DND-41 (cell line): ENCODE results near the gene PEAK3.

Source experiments
- EZH2 ChIP-seq: IDR thresholded peaks from 3 replicates; pipeline ENCODE4 v1.6.1; 2012; ENCODE audit warnings: borderline replicate concordance, low read depth, mild to moderate bottlenecking, moderate library complexity, low read length, inconsistent platforms; ENCODE audit not compliant: severe bottlenecking
- TF ChIP-seq, protein P1 (sequence below): IDR thresholded peaks from 2 replicates; pipeline ENCODE4 v1.5.1; 2012; ENCODE audit warnings: borderline replicate concordance, low read length, moderate library complexity, mild to moderate bottlenecking; ENCODE audit not compliant: poor library complexity, severe bottlenecking; ENCODE audit errors: extremely low read depth

DNA sequence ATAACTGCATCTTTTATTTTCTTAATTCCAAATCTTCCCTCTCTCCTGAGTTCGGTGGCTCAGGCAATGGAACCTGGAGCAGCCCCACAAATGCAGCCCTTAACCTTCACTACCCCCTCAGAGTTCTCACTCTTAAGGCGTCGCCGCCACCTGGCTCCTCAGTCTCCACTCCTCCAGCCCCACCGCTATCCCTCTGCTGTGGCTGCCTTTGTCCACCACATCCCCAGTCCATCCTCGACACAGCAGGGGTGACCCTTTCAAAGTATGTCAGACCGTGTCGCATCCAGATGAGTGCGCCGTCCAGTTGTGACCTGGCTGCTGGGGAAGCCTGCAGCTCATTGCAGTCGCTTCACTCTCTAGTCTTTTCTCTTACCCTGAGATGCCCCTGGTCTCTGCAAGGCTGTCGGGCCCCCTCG is 47.5 kb upstream of the PEAK3 start:
- TF ChIP-seq, protein P1, sequence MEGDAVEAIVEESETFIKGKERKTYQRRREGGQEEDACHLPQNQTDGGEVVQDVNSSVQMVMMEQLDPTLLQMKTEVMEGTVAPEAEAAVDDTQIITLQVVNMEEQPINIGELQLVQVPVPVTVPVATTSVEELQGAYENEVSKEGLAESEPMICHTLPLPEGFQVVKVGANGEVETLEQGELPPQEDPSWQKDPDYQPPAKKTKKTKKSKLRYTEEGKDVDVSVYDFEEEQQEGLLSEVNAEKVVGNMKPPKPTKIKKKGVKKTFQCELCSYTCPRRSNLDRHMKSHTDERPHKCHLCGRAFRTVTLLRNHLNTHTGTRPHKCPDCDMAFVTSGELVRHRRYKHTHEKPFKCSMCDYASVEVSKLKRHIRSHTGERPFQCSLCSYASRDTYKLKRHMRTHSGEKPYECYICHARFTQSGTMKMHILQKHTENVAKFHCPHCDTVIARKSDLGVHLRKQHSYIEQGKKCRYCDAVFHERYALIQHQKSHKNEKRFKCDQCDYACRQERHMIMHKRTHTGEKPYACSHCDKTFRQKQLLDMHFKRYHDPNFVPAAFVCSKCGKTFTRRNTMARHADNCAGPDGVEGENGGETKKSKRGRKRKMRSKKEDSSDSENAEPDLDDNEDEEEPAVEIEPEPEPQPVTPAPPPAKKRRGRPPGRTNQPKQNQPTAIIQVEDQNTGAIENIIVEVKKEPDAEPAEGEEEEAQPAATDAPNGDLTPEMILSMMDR, result no peak
- no peak for TF ChIP-seq EZH2
